Putamen (tissue), 1 donor: ENCODE results near the gene MTRR.

Experiments
- DNase-seq: peaks from one replicate; pipeline ENCODE4 v3.0.0-alpha.2; 2016; ENCODE audit warnings: low spot score

Gene MTRR

GRCh38 chr5:7868773-7869473 lies at the start of gene MTRR, which contains the start of gene FASTKD3:
MTRR (plus strand) TSS chr5:7869148; CDS start chr5:7870795, 1,647 bp downstream.
FASTKD3 (minus strand) TSS chr5:7869031; CDS start chr5:7868083, 948 bp downstream.
- peak; percentile 94 for DNase-seq

DNA sequence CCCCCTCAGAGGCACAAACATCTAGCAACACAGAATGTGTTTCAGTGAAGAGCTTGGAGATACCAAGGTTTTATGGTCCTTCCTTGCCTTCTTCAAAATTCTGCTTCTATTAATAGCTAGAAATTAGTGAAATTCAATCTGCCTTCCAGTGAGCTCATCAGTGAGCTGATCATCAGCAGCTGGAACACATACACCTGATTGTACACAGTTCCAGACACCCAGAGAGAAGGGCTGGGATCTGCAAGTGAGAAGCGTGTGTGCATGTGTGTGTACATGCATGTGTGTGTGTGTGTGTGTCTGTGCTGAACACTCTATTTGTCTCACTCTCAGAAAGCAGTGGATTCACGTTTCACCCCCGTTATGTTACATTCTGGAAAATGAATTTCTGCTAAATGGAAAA lies 46.5 kb upstream of the MTRR start:
- no peak for DNase-seq

- DNase-seq, result no peak
Observed at GRCh38 chr5:7823594-7823993, 45.4 kb upstream of the MTRR start.

DNA sequence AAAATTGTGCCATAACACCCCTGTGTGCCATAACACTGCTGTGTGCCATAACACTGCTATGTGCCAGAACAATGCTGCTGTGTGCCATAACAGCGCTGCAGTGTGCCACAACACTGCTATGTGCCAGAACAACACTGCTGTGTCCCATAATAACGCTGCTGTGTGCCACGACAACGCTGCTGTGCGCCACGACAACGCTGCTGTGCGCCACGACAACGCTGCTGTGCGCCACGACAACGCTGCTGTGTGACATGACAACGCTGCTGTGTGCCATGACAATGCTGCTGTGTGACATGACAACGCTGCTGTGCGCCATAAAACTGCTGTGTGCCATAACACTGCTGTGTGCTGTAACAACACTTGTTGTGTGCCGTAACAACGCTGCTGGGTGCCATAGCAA lies 44.0 kb upstream of the MTRR start:
- DNase-seq, result no peak

- no peak for DNase-seq
Observed at GRCh38 chr5:7825630-7826029, 43.3 kb upstream of the MTRR start.

DNA sequence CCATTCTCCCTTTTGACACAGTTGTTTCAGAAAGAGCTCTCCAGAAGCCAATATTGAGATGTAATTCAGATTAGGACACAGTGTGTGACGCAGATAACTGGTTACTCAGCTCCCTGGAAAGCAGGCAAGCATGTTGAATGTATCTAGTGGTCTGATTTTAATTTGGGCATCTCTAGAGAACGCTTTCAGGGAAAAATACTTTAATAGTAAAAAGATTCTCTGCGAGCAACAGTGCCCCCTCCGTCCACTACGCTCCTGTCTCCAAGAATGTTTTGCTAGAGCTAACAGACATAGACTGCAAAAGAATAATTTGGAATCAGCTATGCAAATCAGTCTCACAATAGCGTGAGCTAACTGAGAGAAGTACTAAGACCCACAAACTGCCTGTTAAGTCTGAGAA lies 41.3 kb upstream of the MTRR start:
- no peak for DNase-seq

- DNase-seq, result no peak
Observed at GRCh38 chr5:7828269-7828668, 40.7 kb upstream of the MTRR start.

GRCh38 chr5:7834982-7835381 lies 34.0 kb upstream of the MTRR start:
- no peak for DNase-seq

- no peak for DNase-seq
Observed at GRCh38 chr5:7837403-7837802, 31.5 kb upstream of the MTRR start.

- no peak for DNase-seq
Observed at GRCh38 chr5:7842531-7842930, 26.4 kb upstream of the MTRR start.

DNA sequence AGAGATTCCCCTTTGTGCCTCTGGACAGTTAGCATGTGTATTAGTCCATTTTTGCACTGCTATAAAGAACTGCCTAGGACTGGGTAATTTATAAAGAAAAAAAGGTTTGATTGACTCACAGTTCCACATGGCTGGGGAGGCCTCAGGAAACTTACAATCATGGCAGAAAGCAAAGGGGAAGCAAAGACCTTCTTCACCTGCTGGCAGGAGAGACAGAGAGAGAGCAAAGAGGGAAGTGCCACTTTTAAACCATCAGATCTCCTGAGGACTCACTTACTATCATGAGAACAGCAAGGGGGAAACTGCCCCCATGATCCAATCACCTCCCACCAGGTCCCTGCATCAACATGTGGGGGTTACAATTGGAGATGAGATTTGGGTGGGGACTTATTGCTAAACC lies 24.0 kb upstream of the MTRR start:
- DNase-seq, result no peak

GRCh38 chr5:7845557-7845956 lies 23.4 kb upstream of the MTRR start:
- DNase-seq, result no peak

DNA sequence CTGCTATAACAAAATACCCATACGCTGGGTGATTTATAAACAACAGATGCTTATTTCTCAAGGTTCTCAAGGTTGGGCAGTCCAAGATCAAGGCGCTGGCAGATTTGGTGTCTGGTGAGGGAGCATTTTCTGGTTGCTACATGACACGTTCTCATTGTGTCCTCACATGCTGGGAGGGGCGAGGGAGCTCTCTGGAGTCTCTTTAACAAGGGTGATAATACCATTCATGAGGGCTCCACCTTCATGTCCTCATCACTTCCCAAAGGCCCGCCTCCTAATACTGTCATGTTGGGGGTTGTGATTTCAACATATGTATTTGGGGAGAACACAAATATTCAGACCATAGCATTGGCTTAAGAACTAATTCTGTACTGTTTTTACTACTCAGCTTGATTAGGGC lies 22.6 kb upstream of the MTRR start:
- DNase-seq, result no peak

DNA sequence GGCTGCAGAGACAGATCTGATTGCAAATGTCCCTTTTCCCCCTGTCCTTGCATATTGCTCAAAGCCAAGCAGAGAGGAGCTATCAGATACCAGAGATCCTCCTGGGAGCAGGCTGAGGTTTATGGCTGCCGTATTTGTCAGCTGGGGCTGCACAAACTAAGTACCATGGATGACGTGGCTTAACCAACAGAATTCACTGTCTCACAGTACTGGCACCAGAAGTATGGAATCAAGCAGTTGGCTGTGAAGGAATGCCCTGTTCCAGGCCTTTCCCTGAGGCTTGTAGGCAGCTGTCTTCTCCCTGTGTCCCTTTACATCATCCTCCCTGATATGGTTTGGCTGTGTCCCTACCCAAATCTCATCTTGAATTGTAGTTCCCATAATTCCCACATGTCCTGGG lies 20.7 kb upstream of the MTRR start:
- DNase-seq, result no peak

DNA sequence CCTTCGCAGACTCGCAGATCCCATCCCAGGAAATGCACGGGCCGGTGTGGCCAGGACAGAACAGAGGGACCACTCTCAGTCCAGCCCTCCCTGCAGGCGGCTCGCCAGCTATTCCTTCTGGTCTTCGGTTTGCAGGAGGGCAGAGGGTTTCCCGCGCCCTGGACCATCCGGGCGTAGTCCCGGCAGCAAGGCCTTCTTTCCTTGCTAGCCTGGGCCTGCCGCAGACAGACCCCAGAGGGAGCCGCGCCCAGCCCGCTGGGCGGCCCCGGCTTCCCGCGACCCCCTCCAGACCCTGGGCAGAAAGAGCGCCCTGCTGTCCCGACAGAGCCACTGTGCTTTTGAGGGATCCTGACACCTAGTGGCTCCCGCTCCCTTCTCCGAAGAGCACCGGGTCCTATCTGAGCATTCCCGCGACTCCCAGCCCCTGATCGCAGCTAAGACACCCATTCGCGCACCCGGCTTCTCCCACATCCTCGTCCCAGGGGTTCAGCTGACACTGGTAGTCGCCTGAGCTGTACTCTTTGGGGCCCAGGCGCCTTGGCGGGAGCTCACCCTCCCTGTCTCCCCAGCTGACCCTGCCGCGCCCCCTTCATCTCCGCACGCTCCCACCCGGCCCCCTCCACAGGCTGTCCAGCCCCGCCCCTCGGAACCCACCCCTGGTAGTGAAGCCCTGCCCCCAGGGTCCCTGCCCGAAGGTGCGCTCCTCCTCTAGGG lies 19.1 kb upstream of the MTRR start:
- DNase-seq, result no peak

DNA sequence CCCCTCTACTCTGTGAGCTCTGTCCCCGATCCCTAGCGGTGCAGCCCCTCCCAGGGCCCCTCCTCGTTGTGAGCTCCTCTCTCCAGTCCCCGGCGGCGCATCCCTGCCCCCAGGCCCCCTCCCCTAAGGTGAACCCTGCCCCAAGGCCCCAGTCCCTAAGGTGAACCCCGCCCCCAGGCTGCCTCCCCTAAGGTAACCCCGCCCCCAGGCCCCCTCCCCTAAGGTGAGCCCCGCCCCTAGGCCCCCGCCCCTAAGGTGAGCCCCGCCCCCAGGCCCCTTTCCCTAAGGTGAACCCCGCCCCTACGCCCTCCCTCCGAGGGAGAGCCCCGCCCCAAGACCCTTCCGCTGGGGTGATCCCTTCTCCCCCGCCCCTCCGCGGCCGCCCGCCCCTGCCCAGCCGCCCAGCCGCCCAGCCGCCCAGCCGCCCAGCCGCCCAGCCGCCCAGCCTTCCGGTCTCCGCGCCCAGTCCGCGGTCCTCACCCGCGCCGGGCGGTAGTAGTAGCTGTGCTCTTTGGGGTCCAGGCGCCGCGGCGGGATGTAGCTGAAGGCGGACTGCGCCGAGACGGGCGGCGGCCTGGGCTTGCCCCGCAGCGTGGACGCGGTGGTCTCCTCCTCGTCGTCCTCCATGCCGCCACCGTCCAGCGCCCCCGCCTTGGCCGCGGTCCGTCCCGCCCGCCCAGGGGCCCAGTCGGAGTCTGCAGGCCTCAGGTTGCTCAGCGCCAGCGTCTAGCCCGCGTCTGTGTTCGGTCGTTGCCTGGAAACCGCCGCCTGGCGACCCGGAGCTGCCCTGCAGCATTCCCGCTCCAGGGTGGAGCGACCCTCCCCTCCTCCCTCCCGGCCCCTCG lies 18.3 kb upstream of the MTRR start, which contains the start of gene CFAP90:
CFAP90 (minus strand) TSS at position 739 of the 845 bp plus-strand sequence; CDS start at position 627, 112 bp downstream.
- DNase-seq, result no peak

DNA sequence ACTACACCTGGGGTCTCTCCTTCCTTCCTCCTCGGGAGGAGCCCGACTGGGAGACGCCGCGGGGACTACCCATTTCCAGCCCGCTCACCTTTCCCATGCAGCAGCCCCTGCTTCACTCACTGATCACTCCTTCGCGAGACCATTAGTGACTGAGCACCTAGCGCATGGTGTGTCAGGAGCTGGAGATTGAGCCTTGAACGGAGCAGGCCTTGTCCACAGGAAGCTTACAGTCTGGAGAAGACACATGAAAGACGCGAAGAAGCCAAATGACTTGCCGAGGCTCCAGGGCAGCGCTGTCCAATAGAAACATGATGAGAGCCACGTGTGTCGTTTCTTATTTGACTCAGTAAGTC lies 17.7 kb upstream of the MTRR start:
- DNase-seq, result no peak

- DNase-seq, result no peak
Observed at GRCh38 chr5:7851617-7852289, 17.2 kb upstream of the MTRR start.

- no peak for DNase-seq
Observed at GRCh38 chr5:7852542-7852941, 16.4 kb upstream of the MTRR start.

DNA sequence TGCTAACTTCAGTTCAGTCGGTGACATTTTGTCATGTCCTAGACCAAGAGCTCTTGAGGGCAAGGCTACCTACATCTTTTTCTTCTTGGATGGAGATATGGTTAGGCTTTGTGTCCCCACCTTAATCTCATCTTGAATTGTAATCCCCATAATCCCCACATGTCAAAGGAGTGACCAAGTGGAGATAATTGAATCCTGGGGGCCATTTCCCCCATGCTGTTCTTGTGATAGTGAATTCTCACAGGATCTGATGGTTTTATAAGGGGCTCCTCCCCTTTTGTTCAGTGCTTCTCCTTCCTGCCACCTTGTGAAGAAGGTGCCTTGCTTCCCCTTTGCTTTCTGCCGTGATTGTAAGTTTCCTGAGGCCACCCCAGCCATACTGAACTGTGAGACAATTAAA lies 16.0 kb upstream of the MTRR start:
- DNase-seq, result no peak

DNA sequence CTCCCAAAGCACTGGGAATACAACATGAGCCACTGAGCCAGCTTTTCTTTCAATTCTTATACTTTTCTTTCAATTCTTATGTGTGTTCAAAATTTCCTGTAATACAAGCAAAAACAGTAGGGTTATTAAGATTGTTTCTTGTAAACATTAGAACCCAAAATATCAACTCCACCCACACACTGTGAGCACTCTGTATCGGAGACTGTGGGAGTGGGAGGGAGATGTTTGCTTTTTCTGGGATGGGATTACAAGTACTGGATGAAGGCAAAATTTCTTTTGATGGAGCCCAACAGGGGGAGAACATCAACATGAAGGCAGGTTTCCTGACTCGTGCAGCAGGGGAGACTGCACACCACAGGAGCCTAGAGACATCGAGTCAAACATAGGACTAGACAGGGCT lies 13.3 kb upstream of the MTRR start:
- no peak for DNase-seq

DNA sequence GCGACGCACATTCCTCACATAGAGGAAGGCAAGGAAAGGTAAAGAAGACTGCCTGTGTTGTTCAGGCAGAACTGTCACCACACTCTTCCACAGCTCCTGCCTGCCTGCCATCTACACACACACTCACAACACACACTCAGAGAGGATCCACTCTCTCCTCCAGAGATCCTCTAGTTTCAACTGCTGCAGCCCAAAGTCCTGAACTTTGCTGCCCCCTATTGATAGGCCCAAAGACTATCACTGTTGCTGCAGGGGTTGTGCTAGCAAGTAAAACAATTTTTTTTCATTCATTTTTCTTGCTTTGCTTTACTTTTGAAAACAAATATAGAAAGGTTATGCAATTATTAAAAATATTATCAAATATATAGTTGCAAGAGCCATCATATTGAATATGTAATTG lies 12.1 kb upstream of the MTRR start:
- DNase-seq, result peak; percentile 55
